ENCODE measurements around the gene CDC25B.

Gene CDC25B

GRCh38 chr20:3777716-3778629, 18.1 kb upstream of the CDC25B start:
- Histone ChIP-seq H3K27ac (ENCODE audit: low read depth, low read length, severe bottlenecking) (no peak overlapping the region), H3K4me1 (ENCODE audit: control insufficient read depth, insufficient read depth, low read length, poor library complexity, severe bottlenecking) (peaks cover 4% of the 10 kb centered on the region), H3K4me3 (ENCODE audit: extremely low read depth, insufficient read depth, low read length, poor library complexity, severe bottlenecking) (peak overlapping the region; percentile 30), H3K9me3 (ENCODE audit: control insufficient read depth, low read length) (no peaks in the 10 kb centered on the region), H3K36me3 (ENCODE audit: control insufficient read depth, insufficient read depth, low read length) (peaks cover 5% of the 10 kb centered on the region)
- WGBS, 2 experiments (ENCODE audit: insufficient coverage in 2 of 2) = 2 to 3% methylated on average over 57 to 65 of the region's 70 CpGs

- 88 to 89% methylated on average over 14 to 16 of the region's 18 CpGs for WGBS, 2 experiments (ENCODE audit: insufficient coverage in 2 of 2)
Measured at GRCh38 chr20:3778976-3779375, 17.1 kb upstream of the CDC25B start.

GRCh38 chr20:3781153-3781910, 14.8 kb upstream of the CDC25B start, which contains the start of gene SPEF1:
Gene SPEF1 (minus strand): TSS chr20:3781448. CDS start chr20:3781287, 161 bp downstream.
- Histone ChIP-seq H3K27ac (ENCODE audit: low read depth, low read length, severe bottlenecking) (no peak within 1 kb of the TSS), H3K4me3 (ENCODE audit: extremely low read depth, insufficient read depth, low read length, poor library complexity, severe bottlenecking) (peak within 1 kb of the TSS; percentile 29), H3K4me1 (ENCODE audit: control insufficient read depth, insufficient read depth, low read length, poor library complexity, severe bottlenecking) (peaks cover 13% of the 10 kb centered on the region), H3K36me3 (ENCODE audit: control insufficient read depth, insufficient read depth, low read length) (peaks cover 24% of the 10 kb centered on the region), H3K9me3 (ENCODE audit: control insufficient read depth, low read length) (no peaks in the 10 kb centered on the region)
- 8 to 10% methylated on average over 24 to 26 of the region's 28 CpGs for WGBS, 2 experiments (ENCODE audit: insufficient coverage in 2 of 2)

More at GRCh38 chr20:3778976-3779375, 17.1 kb upstream of the CDC25B start:
- Histone ChIP-seq H3K4me1 (ENCODE audit: control insufficient read depth, insufficient read depth, low read length, poor library complexity, severe bottlenecking) (peaks cover 6% of the 10 kb centered on the region), H3K4me3 (ENCODE audit: extremely low read depth, insufficient read depth, low read length, poor library complexity, severe bottlenecking) (no peak overlapping the region), H3K9me3 (ENCODE audit: control insufficient read depth, low read length) (no peaks in the 10 kb centered on the region), H3K27ac (ENCODE audit: low read depth, low read length, severe bottlenecking) (no peak overlapping the region), H3K36me3 (ENCODE audit: control insufficient read depth, insufficient read depth, low read length) (peaks cover 9% of the 10 kb centered on the region)

- Histone ChIP-seq H3K4me1 (ENCODE audit: control insufficient read depth, insufficient read depth, low read length, poor library complexity, severe bottlenecking) (peaks cover 13% of the 10 kb centered on the region), H3K4me3 (ENCODE audit: extremely low read depth, insufficient read depth, low read length, poor library complexity, severe bottlenecking) (no peak overlapping the region), H3K9me3 (ENCODE audit: control insufficient read depth, low read length) (no peaks in the 10 kb centered on the region), H3K36me3 (ENCODE audit: control insufficient read depth, insufficient read depth, low read length) (peaks cover 24% of the 10 kb centered on the region), H3K27ac (ENCODE audit: low read depth, low read length, severe bottlenecking) (no peak overlapping the region)
- 98 to 100% methylated on average over 3 to 4 of the region's 6 CpGs for WGBS, 2 experiments (ENCODE audit: insufficient coverage in 2 of 2)
Measured at GRCh38 chr20:3782597-3782996, 13.5 kb upstream of the CDC25B start.

- WGBS, 2 experiments (ENCODE audit: insufficient coverage in 2 of 2) = 86 to 100% methylated on average over 1 of the region's 2 CpGs
- Histone ChIP-seq H3K4me1 (ENCODE audit: control insufficient read depth, insufficient read depth, low read length, poor library complexity, severe bottlenecking) (peaks cover 12% of the 10 kb centered on the region), H3K36me3 (ENCODE audit: control insufficient read depth, insufficient read depth, low read length) (peaks cover 24% of the 10 kb centered on the region), H3K9me3 (ENCODE audit: control insufficient read depth, low read length) (no peaks in the 10 kb centered on the region), H3K27ac (ENCODE audit: low read depth, low read length, severe bottlenecking) (no peak overlapping the region), H3K4me3 (ENCODE audit: extremely low read depth, insufficient read depth, low read length, poor library complexity, severe bottlenecking) (no peak overlapping the region)
Measured at GRCh38 chr20:3783068-3783489, 13.0 kb upstream of the CDC25B start.

- 90 to 98% methylated on average over 8 to 9 of the region's 10 CpGs for WGBS, 2 experiments (ENCODE audit: insufficient coverage in 2 of 2)
- H3K4me1 ChIP-seq (ENCODE audit: control insufficient read depth, insufficient read depth, low read length, poor library complexity, severe bottlenecking) = peaks cover 9% of the 10 kb centered on the region
- no peak overlapping the region for H3K27ac ChIP-seq (ENCODE audit: low read depth, low read length, severe bottlenecking)
- peaks cover 24% of the 10 kb centered on the region for H3K36me3 ChIP-seq (ENCODE audit: control insufficient read depth, insufficient read depth, low read length)
- no peak overlapping the region for H3K4me3 ChIP-seq (ENCODE audit: extremely low read depth, insufficient read depth, low read length, poor library complexity, severe bottlenecking)
- H3K9me3 ChIP-seq (ENCODE audit: control insufficient read depth, low read length) = no peaks in the 10 kb centered on the region
Measured at GRCh38 chr20:3783511-3784195, 12.5 kb upstream of the CDC25B start.

- Histone ChIP-seq H3K4me1 (ENCODE audit: control insufficient read depth, insufficient read depth, low read length, poor library complexity, severe bottlenecking) (peaks cover 9% of the 10 kb centered on the region), H3K36me3 (ENCODE audit: control insufficient read depth, insufficient read depth, low read length) (peaks cover 24% of the 10 kb centered on the region), H3K9me3 (ENCODE audit: control insufficient read depth, low read length) (no peaks in the 10 kb centered on the region), H3K4me3 (ENCODE audit: extremely low read depth, insufficient read depth, low read length, poor library complexity, severe bottlenecking) (no peak overlapping the region), H3K27ac (ENCODE audit: low read depth, low read length, severe bottlenecking) (no peak overlapping the region)
- 96 to 97% methylated on average over 14 to 15 of the region's 17 CpGs for WGBS, 2 experiments (ENCODE audit: insufficient coverage in 2 of 2)
Measured at GRCh38 chr20:3784216-3784853, 11.8 kb upstream of the CDC25B start.

GRCh38 chr20:3784863-3785239, 11.3 kb upstream of the CDC25B start:
- WGBS, 2 experiments (ENCODE audit: insufficient coverage in 2 of 2) = 95% methylated on average over 6 of the region's 6 CpGs
- Histone ChIP-seq H3K27ac (ENCODE audit: low read depth, low read length, severe bottlenecking) (no peak overlapping the region), H3K4me3 (ENCODE audit: extremely low read depth, insufficient read depth, low read length, poor library complexity, severe bottlenecking) (no peak overlapping the region)

GRCh38 chr20:3785240-3786125, 10.6 kb upstream of the CDC25B start:
- Histone ChIP-seq H3K4me3 (ENCODE audit: extremely low read depth, insufficient read depth, low read length, poor library complexity, severe bottlenecking) (peak overlapping the region; percentile 51), H3K27ac (ENCODE audit: low read depth, low read length, severe bottlenecking) (no peak overlapping the region), H3K36me3 (ENCODE audit: control insufficient read depth, insufficient read depth, low read length) (peaks cover 24% of the 10 kb centered on the region), H3K9me3 (ENCODE audit: control insufficient read depth, low read length) (no peaks in the 10 kb centered on the region), H3K4me1 (ENCODE audit: control insufficient read depth, insufficient read depth, low read length, poor library complexity, severe bottlenecking) (peaks cover 9% of the 10 kb centered on the region)
- WGBS, 2 experiments (ENCODE audit: insufficient coverage in 2 of 2) = 82 to 88% methylated on average over 64 to 77 of the region's 79 CpGs

More at GRCh38 chr20:3784863-3785239, 11.3 kb upstream of the CDC25B start:
- Histone ChIP-seq H3K36me3 (ENCODE audit: control insufficient read depth, insufficient read depth, low read length) (peaks cover 24% of the 10 kb centered on the region), H3K4me1 (ENCODE audit: control insufficient read depth, insufficient read depth, low read length, poor library complexity, severe bottlenecking) (peaks cover 9% of the 10 kb centered on the region), H3K9me3 (ENCODE audit: control insufficient read depth, low read length) (no peaks in the 10 kb centered on the region)

All from mesodermal cell (in vitro differentiated cells).